IPS-15b (cell line): ENCODE data around the gene ARHGAP23.

Experiments
- H3K27me3 ChIP-seq: one replicate; pipeline ENCODE4 v1.6.1; 2013; ENCODE audit warnings: low read length; ENCODE audit not compliant: control insufficient read depth, insufficient read depth
- H3K36me3 ChIP-seq: one replicate; pipeline ENCODE4 v1.6.1; 2013; ENCODE audit warnings: low read length; ENCODE audit not compliant: control insufficient read depth, insufficient read depth
- H3K4me1 ChIP-seq: one replicate; pipeline ENCODE4 v1.6.1; 2013; ENCODE audit warnings: mild to moderate bottlenecking, low read length; ENCODE audit not compliant: control insufficient read depth, insufficient read depth
- H3K4me3 ChIP-seq: one replicate; pipeline ENCODE4 v1.5.1; 2013; ENCODE audit warnings: low read depth, low read length
- H3K9ac ChIP-seq: one replicate; pipeline ENCODE4 v1.6.1; 2013; ENCODE audit warnings: low read depth, mild to moderate bottlenecking, low read length
- H3K9me3 ChIP-seq: one replicate; pipeline ENCODE4 v1.6.1; 2013; ENCODE audit warnings: mild to moderate bottlenecking, low read length; ENCODE audit not compliant: control insufficient read depth, insufficient read depth

Gene ARHGAP23

DNA sequence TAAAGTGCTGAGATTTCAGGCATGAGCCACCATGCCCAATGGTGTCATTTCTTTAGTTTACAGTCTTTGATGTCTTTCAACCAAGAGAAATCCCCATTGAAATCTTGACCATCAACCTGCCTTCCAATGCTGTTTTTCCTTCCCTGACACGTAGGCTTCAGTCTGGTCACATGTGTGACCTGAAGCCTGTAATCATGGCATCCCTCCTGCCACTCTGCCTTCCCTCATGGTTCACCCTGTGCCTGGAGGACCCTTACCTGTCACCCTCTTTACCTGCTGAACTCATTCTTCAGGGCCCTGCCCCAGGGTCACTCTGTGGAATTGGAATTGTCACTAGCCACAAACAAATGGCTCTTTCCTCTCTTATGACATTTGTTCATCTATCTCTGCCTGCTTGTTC, 18.1 kb upstream of the ARHGAP23 start:
- H3K9ac ChIP-seq = no peak overlapping the region
- H3K4me3 ChIP-seq = no peak overlapping the region
- no peaks in the 10 kb centered on the region for H3K27me3 ChIP-seq
- no peaks in the 10 kb centered on the region for H3K36me3 ChIP-seq
- no peaks in the 10 kb centered on the region for H3K9me3 ChIP-seq
- peaks cover 2% of the 10 kb centered on the region for H3K4me1 ChIP-seq

DNA sequence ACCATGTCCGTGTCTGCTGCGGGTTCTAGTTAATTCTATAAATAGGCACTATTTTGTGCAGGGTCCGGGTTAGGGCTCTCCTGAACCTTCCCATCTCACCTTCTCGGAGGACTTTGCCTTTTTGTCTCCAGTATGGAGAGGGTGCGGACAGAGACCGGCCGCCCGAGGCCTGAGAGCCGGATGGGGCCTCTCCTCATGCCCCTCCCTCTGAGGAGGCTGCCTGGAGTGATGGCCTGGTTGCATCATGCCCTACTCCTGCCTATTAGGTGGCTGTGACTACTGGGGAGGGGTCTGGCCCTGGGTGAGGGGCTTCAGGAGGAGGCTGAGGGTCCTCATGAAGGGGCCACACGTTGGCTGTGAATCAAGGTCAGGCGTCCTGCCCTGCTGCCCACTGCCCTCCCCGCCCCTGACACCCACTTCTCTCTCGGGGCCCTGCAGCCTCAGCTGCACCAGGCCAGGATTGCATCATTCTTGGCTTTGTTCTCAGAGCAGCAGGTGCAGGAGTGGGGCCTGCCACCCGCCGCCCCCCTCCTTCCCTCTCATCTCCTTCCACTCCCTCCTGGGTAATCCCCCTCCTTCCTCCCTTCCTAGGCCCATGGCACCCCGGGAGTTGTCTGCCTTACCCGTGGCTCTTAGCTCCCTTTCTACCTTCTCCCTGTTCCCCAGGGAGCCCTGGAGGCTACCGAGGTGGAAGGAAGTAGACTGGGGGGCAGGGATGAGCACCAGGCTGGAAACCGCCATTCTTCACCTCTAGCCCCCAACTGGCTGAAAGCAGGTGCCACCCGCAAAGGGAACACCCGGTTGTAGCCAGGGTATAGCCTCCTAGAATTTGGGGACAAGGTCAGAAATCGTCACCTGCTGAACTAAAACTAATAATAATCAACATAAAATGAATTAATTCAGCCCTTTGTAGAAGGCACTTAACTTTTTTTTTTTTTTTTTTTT, 12.7 kb upstream of the ARHGAP23 start:
- Histone ChIP-seq H3K4me3 (peak overlapping the region; percentile 59), H3K27me3 (peaks cover 14% of the 10 kb centered on the region)

DNA sequence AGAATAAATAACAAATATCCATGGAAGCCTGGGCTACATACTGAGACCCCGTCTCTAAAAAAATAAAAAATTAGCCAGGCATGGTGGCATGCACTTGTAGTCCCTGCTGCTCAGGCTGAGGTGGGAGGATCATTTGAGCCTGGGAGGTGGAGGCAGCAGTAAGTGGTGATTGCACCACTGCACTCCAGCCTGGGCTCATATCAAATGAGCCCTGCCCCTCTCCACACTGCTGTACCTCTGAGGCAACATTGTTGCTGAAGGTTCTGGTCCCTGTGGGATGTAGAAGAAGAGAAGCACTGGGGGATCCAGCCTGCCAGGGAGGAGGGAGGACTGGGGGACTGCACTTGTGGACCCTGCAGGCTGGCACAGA, 11.4 kb upstream of the ARHGAP23 start:
- Histone ChIP-seq H3K9me3 (no peaks in the 10 kb centered on the region), H3K4me1 (peaks cover 14% of the 10 kb centered on the region), H3K36me3 (no peaks in the 10 kb centered on the region), H3K27me3 (peaks cover 17% of the 10 kb centered on the region), H3K9ac (no peak overlapping the region), H3K4me3 (no peak overlapping the region)

More for the DNA sequence above, 12.7 kb upstream of the ARHGAP23 start:
- Histone ChIP-seq H3K4me1 (peaks cover 5% of the 10 kb centered on the region), H3K36me3 (no peaks in the 10 kb centered on the region), H3K9me3 (no peaks in the 10 kb centered on the region), H3K9ac (peak overlapping the region; percentile 95)

DNA sequence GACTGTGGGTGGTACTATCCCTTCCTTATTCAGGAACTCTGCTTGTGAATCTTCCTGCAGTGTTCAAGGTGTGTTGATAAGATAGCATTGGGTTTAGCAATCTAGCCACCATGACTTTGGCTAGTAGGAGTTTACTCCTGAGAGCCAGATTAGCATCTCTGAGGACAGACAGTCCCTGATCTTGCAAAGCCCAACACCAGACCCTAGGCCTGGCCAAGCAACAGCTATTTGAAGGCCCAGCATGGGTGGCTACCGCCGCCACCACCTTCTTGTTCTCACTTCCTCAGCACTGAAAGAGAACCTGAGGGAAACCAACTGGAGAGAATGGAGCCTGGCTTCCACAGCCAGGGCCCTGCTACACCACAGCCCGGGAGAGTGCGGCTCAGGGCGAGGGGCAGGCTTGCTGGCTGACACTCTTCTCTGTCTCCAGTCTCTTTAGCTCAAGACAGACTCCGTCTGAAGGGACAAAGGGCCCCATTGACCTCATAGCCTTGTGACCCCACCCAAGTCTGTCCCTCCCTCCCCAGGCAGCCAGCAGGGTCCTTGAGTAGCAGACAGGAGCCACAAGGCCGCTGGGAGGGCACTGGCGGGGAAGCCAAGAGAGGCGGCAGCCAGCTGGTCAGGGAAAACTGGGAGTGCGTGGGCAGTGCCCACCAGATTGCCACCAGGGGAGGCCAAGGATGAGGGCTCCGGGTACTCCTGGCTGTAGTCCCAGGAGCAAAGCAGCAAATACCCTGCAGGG, 10.9 kb upstream of the ARHGAP23 start:
- Histone ChIP-seq H3K4me3 (no peak overlapping the region), H3K27me3 (peaks cover 17% of the 10 kb centered on the region), H3K4me1 (peaks cover 16% of the 10 kb centered on the region), H3K36me3 (no peaks in the 10 kb centered on the region), H3K9me3 (no peaks in the 10 kb centered on the region), H3K9ac (no peak overlapping the region)

DNA sequence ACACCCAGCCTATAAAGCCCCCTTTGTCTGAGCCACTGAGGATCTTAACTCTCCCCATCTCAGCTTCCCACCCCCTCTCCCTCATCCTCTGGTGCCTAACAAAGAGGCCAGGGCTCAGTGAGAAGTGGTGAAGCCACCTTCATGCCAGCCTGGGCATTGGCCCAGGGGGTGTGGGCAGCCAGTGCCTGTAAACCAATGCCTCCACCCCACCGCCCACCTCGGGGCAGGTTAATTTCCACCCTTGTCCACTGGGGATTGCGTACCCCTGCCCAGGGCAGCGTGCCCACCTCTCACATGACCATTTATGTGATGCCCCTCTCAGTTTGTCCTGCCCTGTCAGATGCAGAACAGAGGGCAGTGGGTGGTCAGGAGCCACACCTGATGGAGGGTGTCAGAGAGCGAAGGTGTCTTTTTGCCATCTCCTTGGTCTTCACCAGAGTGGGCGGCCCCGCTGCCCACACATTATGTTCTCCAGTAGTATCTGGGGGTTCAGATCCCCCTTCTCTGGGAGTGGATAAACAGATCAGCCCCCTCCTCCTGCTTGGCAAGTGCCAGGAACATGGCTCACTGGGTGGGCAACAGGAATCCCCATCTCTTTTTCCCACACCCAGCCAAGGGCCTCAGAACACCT, 10.1 kb upstream of the ARHGAP23 start:
- H3K9ac ChIP-seq = no peak overlapping the region
- H3K4me3 ChIP-seq = peak overlapping the region; percentile 70
- no peaks in the 10 kb centered on the region for H3K36me3 ChIP-seq
- H3K4me1 ChIP-seq = peaks cover 16% of the 10 kb centered on the region
- H3K27me3 ChIP-seq = peaks cover 17% of the 10 kb centered on the region
- no peaks in the 10 kb centered on the region for H3K9me3 ChIP-seq

DNA sequence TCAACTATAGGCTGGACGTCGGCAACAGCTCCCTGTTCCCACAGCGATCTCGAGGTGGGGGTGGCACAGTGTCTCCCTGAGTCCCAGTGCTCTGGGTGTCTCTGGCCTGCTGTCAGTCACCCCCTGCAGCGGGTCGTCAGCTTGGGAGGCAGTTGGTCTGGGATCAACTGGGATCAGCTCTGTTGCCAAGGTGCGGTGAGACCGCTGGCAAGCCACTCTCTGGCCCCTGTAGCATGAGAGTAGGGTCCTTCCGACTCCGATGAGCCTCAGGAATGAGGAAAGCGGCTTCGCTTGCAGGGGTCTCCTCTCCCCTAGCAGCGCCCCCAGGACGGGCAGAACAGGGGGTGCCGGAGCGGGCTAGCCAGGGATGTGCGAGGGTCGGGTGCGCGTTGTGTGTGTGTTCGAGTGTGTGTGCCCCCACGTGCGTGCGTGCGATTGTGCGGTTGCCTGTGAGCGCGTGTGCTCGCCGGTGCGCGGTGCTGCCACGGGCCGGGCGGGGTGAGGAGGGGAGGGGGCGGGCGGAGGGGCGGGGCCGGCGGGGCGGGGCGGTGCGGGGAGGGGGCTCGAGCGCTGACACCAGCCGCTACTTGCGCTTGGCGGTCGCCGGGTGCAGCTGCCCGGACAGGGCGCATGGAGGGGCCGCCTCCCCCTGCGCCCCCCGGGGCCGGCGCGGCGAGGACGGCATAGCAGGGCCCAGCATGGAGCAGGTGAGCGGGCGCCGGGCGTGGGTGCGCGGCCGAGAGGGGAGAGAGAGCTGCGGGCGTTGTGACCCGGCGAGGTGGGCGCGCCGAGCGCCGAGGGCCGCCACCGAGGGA, 9.4 kb upstream of the ARHGAP23 start:
- peaks cover 16% of the 10 kb centered on the region for H3K4me1 ChIP-seq
- H3K4me3 ChIP-seq = peak overlapping the region; percentile 72
- no peak overlapping the region for H3K9ac ChIP-seq
- peaks cover 17% of the 10 kb centered on the region for H3K27me3 ChIP-seq
- no peaks in the 10 kb centered on the region for H3K36me3 ChIP-seq
- no peaks in the 10 kb centered on the region for H3K9me3 ChIP-seq

DNA sequence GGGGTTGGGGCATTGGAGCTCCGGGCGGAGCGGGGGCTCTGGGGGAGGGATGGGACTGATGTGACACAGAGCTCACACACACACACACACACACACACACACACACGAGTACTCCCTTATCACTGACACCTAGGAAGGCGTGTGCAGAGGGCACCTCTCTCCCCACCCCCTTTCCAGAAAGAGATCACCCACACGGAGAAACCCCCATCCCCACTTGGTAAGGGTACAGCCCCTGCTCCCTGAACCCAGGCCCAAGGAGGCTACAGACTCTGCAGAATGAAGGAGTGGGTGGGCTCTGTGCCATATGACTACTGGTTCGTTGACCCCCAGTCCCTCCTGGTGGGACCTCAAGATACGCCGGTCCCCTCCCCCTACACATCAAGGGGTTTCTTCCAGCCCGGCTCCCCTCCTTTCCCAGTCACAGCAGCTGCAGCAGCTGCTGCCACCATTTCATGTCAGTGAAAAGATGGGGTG, 8.7 kb upstream of the ARHGAP23 start:
- no peaks in the 10 kb centered on the region for H3K9me3 ChIP-seq
- peaks cover 18% of the 10 kb centered on the region for H3K4me1 ChIP-seq
- H3K4me3 ChIP-seq = peak overlapping the region; percentile 72
- no peaks in the 10 kb centered on the region for H3K36me3 ChIP-seq
- H3K27me3 ChIP-seq = peaks cover 17% of the 10 kb centered on the region
- no peak overlapping the region for H3K9ac ChIP-seq

DNA sequence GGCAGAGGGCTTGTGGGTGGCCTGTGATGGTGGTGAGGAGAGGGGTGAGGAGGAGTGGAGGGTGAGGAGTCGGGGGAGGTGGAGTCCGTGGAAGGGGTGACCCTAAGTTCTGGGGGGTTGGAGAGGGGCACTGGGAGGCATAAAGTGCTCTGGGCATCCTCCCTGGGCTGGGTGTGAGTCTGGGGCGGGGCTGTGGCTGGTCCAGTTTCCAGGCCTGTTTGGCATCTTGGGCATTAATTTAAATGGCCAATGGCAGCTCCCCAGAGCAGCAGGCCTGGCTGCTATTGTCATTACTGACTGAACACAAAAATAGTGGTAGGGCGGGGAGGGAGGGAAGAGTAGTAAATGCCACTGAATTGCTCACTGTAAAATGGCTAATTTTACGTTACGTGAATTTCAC, 7.7 kb upstream of the ARHGAP23 start:
- no peak overlapping the region for H3K9ac ChIP-seq
- H3K27me3 ChIP-seq = peaks cover 17% of the 10 kb centered on the region
- peaks cover 17% of the 10 kb centered on the region for H3K4me1 ChIP-seq
- H3K36me3 ChIP-seq = no peaks in the 10 kb centered on the region
- H3K9me3 ChIP-seq = no peaks in the 10 kb centered on the region
- no peak overlapping the region for H3K4me3 ChIP-seq

DNA sequence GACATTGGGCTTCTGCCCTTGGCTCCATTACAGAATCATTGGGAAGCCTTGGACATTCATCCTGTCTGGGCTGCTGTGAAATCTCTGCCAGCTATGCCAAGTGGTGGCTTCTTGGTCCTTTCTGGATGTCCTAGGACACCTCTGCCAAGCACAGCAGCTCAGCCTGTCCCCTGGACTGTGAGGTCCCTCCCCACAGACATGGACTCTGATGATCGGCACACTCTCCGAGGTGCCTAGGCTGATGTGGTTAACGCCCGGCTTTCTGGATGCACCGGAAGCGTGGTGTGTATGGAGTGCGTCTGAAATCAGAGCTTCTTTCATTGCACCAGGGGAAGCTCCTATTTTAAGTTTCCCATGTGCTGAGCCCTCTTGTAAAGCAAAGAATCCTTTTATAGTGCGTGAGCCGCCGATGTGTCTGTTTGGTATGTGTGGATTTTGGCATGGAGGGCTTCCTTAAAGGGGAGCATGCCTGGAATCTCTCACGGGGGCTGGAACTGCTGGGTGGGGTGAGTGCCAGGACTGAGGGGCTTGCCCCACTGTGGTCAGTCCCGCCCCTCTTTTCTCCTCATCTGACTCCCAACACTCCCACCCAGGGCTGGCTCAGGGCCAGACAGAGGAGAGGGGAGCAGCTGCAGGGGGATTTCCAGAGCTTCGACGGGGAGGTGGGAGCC, 7.0 kb upstream of the ARHGAP23 start:
- peaks cover 19% of the 10 kb centered on the region for H3K4me1 ChIP-seq
- no peak overlapping the region for H3K4me3 ChIP-seq
- H3K36me3 ChIP-seq = no peaks in the 10 kb centered on the region
- no peak overlapping the region for H3K9ac ChIP-seq
- H3K9me3 ChIP-seq = no peaks in the 10 kb centered on the region
- peaks cover 17% of the 10 kb centered on the region for H3K27me3 ChIP-seq

DNA sequence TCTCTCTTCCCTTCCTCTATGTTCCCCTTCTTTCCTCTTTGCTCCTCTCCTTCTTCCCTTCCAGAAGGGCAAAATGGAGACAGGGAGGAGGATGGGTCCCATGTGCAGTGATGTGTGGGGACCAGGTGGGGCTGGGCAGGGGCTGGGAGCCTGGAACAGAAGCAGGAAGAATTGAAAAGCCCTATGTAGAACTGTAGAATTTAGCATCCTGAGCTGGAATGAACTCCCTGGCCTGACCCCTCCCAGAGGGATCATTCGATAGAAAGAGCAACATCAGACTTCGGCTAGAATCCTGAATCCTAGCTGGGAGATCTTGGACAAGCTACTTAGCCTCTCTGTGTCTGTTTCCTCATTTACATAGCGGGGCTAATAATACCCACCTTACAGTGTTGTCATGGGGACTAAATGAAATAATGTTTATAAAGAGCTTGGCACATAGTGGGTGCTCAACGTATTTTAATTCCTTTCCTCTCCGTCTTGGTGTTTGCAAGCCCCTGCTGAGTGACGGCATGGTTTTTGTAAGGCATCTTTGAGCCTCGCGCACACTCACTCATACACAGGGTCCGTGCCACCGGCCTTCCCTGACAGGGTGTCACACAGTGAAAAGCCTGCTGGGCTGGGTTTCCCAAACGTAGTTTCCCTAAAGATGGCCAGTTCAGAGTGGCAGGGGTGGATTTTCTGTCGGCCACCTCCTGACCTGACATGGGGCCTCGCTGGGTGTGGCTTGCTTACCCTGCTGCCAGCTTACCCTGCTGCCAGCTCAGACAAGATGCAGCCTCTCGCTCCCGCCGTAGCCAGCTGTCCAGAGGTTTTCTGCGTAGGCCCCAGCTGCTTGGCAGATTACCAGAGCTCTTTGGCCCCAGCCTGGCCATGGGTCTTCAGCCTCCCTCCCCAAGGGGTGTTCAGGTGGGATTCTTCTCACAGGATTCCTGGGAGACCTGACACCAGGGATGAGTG, 6.1 kb upstream of the ARHGAP23 start:
- H3K9ac ChIP-seq = no peak overlapping the region
- H3K4me1 ChIP-seq = peaks cover 19% of the 10 kb centered on the region
- H3K27me3 ChIP-seq = peaks cover 17% of the 10 kb centered on the region
- no peaks in the 10 kb centered on the region for H3K36me3 ChIP-seq
- no peaks in the 10 kb centered on the region for H3K9me3 ChIP-seq
- no peak overlapping the region for H3K4me3 ChIP-seq
